Activated CD8-positive, alpha-beta memory T cell treated with anti-CD3 and anti-CD28 coated beads for 24 hours (primary cell): ENCODE measurements around the gene GORAB.

ENCODE experiments used
- DNase-seq: peaks from one replicate; pipeline ENCODE4 v3.0.0-alpha.2; 2020

GORAB gene

DNA sequence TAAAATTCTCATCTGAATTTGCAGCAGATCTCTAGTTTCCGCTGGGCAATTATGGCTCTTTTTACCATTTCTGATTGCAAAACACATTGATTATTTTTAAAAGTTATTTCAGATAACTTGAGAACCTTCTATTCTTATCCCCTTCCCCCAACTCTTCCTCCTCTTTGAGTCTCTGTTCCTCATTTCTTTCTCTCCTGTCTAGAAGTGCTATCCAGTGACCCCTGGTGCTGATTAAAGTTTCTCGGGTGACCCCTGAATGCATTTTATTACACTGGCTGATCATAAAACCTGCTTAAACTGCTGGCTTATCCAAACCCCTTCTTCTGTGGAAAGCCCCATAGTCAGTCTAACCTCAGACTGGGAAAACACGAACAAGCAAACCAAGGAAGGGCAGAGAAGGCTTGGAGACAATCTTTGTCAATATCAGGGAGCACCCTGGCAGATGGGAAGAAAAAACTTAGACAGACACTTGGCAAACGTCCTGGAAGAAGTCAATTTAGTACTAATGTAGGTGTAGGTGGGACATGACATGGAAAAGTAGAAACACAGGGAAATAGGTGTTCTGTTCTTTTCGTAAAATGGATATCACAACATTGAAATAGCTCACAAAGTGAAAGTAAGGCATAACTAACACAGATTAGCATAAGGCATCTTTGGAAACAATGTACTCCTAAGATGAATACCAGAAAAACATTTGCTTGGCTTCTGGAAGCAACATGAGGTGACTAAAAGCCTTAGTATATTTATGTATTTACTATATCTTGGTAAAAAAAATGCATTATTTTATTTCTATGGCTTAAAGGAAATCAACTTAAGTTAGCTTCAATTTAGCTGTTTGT, 61.4 kb downstream of the GORAB start:
- DNase-seq: no peak

DNA sequence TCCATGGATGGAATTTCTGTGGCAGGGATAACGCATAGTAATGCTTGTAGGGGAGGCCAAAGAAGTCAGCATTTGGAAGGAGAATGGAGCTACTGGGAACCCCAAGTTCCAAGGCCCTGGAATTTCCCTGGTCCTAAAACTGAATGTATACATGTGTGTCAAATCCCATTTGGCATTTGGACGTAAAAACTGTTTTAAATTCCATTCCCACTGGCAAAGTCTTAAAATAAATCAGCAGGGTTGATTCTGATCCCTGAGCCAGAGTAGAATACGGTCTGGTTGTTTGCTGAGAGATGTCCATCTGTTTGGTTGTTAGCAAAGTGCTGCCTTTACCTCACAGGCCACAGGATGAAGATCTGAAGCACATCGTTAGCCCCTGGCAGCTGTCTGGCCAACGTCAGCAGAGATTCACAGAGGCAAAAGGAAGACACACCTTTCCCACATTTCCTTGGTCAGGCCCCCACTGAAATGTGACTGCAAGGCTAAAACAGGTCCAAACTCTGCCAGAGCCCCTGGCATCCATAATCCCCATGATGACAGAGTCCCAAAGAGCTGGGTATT, 62.2 kb downstream of the GORAB start:
- DNase-seq: no peak

GRCh38 chr1:170596701-170597100, 64.7 kb downstream of the GORAB start:
- no peak for DNase-seq

DNA sequence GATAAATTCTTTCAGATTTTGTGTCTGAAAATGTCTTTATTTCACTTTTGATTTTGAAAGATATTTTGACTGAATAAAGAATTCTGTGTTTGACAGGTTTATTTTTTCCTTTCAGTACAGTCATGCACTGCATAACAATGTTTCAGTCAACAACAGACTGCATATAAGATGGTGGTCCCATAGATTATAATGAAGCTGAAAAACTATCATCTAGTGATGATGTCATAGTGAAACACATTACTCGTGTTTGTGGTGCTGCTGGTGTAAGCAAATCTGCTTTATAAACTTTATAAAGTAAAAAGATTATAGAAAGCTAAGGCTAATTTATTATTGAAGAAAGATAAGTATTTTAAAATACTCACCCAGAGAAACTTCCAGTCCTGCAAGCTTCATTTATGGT, 66.7 kb downstream of the GORAB start:
- DNase-seq: no peak

DNA sequence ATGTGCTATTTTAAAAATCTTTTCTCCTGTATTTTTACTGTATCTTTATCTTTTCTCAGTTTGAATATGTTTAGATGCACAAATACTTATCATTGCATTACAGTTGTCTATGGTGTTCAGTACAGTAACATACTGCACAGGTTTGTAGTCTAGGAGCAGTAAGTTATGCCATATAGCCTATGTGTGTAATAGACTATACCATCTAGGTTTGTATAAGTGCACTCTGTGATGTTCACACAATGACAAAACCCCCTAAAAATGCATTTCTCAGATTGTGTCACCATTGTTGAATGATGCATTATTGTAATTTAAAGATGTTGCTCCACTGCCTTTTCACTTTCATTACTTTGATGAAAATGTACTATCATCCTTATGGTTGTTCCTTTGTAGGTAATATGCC, 67.1 kb downstream of the GORAB start:
- no peak for DNase-seq

DNA sequence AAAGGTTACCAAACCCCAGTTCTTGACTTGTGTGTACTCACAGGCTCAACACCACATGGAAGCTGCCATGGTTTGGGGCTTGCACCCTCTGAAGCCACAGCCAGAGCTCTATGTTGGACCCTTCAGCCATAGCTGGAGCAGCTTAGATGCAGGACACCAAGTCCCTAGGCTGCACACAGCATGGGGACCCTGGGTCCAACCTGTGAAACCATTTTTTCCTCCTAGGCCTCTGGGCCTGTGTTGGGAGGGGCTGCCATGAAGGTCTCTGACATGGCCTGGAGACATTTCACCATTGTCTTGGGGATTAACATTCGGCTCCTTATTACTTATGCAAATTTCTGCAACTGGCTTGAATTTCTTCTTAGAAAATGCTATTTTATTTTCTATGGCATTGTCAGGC, 69.9 kb downstream of the GORAB start:
- no peak for DNase-seq
